Retinal pigment epithelial cell (primary cell): Measurements from ENCODE around the gene DIAPH3.

Source experiments
- DNase-seq: peaks from one replicate; pipeline ENCODE4 v3.0.0-alpha.2; 2010; ENCODE audit warnings: low read depth
- H3K4me3 ChIP-seq: 2 replicates; pipeline ENCODE4 v1.5.1; 2011; ENCODE audit warnings: mild to moderate bottlenecking, low read length, control low read depth, moderate library complexity
- TF ChIP-seq, protein P1 (sequence below): conservative IDR thresholded peaks from 2 replicates; pipeline ENCODE4 v1.5.1; 2011; ENCODE audit warnings: low read depth, low read length, control low read depth, inconsistent platforms

DIAPH3 gene

GRCh38 chr13:59701261-59701660, 462.5 kb downstream of the DIAPH3 start:
- H3K4me3 ChIP-seq, result no peak overlapping the region
- no peak for DNase-seq
- TF ChIP-seq, protein P1, sequence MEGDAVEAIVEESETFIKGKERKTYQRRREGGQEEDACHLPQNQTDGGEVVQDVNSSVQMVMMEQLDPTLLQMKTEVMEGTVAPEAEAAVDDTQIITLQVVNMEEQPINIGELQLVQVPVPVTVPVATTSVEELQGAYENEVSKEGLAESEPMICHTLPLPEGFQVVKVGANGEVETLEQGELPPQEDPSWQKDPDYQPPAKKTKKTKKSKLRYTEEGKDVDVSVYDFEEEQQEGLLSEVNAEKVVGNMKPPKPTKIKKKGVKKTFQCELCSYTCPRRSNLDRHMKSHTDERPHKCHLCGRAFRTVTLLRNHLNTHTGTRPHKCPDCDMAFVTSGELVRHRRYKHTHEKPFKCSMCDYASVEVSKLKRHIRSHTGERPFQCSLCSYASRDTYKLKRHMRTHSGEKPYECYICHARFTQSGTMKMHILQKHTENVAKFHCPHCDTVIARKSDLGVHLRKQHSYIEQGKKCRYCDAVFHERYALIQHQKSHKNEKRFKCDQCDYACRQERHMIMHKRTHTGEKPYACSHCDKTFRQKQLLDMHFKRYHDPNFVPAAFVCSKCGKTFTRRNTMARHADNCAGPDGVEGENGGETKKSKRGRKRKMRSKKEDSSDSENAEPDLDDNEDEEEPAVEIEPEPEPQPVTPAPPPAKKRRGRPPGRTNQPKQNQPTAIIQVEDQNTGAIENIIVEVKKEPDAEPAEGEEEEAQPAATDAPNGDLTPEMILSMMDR, result no peak

DNA sequence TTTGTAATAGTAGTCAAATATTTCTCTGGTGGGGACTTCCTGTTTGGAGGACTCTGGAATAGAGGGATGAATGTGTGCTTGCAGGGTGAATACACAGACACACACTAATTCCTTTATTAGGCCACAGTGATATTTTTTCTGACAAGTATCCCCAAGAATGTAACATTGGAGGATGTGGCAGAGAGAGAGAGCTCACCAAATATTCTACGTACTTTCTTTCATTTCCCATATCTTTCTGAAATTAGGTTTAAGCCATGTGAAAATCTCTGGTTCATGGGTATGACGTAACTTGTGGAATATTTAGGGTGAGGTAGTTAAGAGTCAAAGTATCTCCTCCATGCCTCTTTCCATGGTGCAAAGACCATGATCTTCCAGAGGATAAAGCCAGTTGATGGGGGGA, 463.4 kb downstream of the DIAPH3 start:
- TF ChIP-seq, protein P1, result no peak
- H3K4me3 ChIP-seq, result no peak overlapping the region
- no peak for DNase-seq

- H3K4me3 ChIP-seq, result no peak overlapping the region
- TF ChIP-seq, protein P1, result no peak
- no peak for DNase-seq
These were observed 467.5 kb downstream of the DIAPH3 start for GRCh38 chr13:59696271-59696670.

DNA sequence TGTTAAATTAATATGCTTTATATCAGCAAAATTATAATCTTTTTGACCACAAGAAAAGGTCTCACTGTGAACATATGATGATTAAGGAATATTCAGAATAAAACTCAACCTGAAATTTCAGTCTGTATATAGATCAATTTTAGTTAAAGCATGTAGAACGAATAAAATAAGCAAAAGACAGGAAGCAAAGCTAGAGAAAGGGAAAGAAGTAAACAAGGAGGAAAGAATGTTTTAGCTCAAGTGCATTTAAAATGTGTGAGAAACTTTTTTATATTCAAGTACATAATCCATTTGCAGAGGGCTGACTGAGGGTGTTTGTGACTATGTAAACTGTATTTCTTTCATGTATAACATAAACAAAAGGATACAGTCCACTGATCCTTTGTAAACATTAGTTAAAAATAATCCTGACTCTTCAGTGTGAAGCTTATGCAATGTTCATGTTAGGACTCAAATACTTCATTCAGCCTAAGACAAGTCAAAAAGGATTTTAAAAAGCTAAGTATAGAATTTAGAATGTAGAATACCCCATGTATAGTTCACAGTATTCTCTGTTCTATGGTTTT, 472.1 kb downstream of the DIAPH3 start:
- no peak for DNase-seq
- H3K4me3 ChIP-seq, result no peak overlapping the region
- TF ChIP-seq, protein P1, result no peak

DNA sequence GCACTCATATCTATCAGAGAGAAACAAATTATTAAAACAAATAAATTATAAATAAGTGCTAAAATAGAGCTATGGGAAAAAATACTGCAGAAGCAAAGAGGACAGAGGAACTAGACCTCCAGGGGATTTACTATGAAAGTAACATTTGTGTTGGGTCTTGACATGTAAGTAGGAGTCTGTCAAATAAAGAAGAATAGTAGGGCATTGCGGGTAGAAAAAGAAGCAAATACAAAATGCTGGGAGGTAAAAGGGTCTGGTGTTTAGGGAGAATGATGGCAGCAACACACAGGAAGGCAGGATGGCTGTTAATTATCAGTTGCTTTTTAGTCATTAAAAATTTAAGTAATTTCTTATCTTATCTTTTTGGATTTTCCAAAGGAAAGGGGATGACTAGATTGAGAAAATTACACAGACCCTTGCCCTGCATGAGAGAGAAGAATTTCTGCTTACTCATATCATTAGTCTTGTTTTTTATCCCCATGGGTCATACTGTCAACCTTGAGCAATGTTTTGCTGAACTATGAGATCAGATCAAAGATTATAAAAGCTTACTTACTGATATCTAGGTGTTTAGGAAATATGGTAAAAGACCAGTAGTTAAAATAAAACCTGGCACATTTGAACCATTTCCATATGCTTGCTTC, 472.7 kb downstream of the DIAPH3 start:
- TF ChIP-seq, protein P1, result no peak
- H3K4me3 ChIP-seq, result no peak overlapping the region
- DNase-seq, result no peak

DNA sequence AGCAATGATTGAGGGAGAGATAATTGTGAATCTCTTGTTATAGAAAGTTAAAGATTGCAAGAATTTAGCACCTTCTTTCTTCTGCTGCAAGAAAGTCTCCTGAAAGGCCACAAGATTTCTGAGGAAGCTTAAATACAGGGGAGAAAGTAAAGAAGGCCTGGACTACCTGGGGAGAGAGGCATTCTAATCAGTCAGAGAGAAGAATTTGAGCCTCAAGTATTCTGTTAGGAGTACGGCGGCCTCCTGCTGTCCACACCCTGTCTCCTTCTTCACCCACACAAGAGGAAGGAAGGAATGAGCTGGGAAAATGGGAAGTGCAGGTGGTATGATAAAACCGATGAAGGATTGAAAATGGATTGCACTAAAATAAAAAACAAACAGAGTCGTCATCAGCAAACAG, 474.7 kb downstream of the DIAPH3 start:
- no peak for DNase-seq
- TF ChIP-seq, protein P1, result no peak
- H3K4me3 ChIP-seq, result no peak overlapping the region

GRCh38 chr13:59686798-59687394, 476.8 kb downstream of the DIAPH3 start:
- no peak overlapping the region for H3K4me3 ChIP-seq
- TF ChIP-seq, protein P1, result no peak
- DNase-seq, result no peak
